ENCODE measurements around the gene FN1.

DNA sequence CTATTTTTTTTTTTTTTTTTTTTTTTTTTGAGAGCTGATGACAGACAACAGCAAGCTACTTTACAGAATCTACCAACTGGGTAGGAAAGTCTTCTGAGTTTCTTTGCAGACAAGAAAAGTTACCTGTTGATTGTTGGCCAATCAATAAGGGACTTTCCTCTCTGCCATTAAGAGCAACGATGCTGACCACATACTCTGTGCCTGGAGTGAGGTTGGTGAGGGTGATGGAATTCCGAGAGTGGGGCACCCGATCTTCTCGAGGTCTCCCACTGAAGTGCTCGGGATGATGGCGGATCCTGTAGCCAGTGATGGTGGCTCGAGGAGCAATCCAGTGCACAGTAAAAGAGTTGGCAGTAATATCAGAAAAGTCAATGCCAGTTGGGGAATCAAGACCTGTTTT lies 49.3 kb downstream of the FN1 start:
- TF ChIP-seq POLR2A (IDR thresholded peaks at IDR 0.05) = no peak
- TF ChIP-seq, protein P1, sequence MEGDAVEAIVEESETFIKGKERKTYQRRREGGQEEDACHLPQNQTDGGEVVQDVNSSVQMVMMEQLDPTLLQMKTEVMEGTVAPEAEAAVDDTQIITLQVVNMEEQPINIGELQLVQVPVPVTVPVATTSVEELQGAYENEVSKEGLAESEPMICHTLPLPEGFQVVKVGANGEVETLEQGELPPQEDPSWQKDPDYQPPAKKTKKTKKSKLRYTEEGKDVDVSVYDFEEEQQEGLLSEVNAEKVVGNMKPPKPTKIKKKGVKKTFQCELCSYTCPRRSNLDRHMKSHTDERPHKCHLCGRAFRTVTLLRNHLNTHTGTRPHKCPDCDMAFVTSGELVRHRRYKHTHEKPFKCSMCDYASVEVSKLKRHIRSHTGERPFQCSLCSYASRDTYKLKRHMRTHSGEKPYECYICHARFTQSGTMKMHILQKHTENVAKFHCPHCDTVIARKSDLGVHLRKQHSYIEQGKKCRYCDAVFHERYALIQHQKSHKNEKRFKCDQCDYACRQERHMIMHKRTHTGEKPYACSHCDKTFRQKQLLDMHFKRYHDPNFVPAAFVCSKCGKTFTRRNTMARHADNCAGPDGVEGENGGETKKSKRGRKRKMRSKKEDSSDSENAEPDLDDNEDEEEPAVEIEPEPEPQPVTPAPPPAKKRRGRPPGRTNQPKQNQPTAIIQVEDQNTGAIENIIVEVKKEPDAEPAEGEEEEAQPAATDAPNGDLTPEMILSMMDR (IDR thresholded peaks at IDR 0.05) = no peak
